NT2/D1 (cell line): ENCODE measurements around the gene C19orf85.

Experiments used
- SUZ12 ChIP-seq: IDR thresholded peaks from 2 replicates; pipeline ENCODE4 v1.6.1; 2011; ENCODE audit not compliant: insufficient read length, insufficient read depth; ENCODE audit errors: extremely low read depth
- YY1 ChIP-seq: IDR thresholded peaks from 2 replicates; pipeline ENCODE4 v1.6.1; 2011; ENCODE audit not compliant: insufficient read length, insufficient read depth
- ZNF274 ChIP-seq: IDR thresholded peaks from 2 replicates; pipeline ENCODE4 v1.6.1; 2011; ENCODE audit warnings: mild to moderate bottlenecking, low read depth, low read length

DNA sequence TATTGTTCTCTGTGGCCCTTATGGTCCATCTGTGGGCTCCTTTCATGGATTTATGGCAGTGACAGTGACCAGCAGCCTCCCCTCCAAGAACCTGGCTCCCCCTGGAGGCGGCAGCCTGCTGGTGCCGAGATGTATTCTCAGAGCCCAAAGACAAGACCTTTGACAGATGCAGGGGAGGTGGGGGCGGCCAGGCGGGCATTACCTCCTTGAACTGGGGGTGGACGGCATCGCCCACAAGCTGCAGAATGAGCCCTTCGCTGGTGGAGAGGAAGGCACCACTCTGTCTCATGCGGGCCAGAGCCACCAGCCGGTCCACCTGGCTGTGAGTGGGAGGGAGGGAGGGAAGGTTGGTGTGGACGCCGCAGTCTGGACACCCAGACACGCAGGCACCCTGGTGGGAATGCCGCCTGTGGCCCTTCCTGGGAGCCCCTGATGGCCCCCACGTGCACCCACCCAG, 9.7 kb downstream of the C19orf85 start:
- TF ChIP-seq YY1 = no peak
- TF ChIP-seq ZNF274 = no peak
- TF ChIP-seq SUZ12 = no peak
